Activated T-cell treated with anti-CD3 and anti-CD28 coated beads, Interleukin-2, amount 50 U/mL, for 24 hours (primary cell): ENCODE results near the gene CABP7.

Experiments used
- DNase-seq: peaks from one replicate; pipeline ENCODE4 v3.0.0-alpha.2; 2020
- H3K27ac Mint-ChIP-seq: 2 replicates; pipeline ENCODE4 v1.8.0; 2020; ENCODE audit warnings: mild to moderate bottlenecking, mixed read lengths
- H3K27me3 Mint-ChIP-seq: 2 replicates; pipeline ENCODE4 v1.8.0; 2020; ENCODE audit warnings: mixed read lengths
- H3K36me3 Mint-ChIP-seq: 2 replicates; pipeline ENCODE4 v1.8.0; 2020; ENCODE audit warnings: low read depth, mixed read lengths
- H3K4me1 Mint-ChIP-seq: 2 replicates; pipeline ENCODE4 v1.8.0; 2020; ENCODE audit warnings: low read depth, mixed read lengths
- H3K4me3 Mint-ChIP-seq: 2 replicates; pipeline ENCODE4 v1.8.0; 2020; ENCODE audit warnings: mild to moderate bottlenecking, moderate library complexity, mixed read lengths
- H3K9me3 Mint-ChIP-seq: 2 replicates; pipeline ENCODE4 v1.8.0; 2020; ENCODE audit warnings: mixed read lengths

CABP7 gene

GRCh38 chr22:29719899-29720645, at the start of gene CABP7:
TSS of gene CABP7 (plus strand) at chr22:29720003. CDS start at chr22:29720425, 422 bp downstream.
- Mint-ChIP-seq H3K27me3 (peaks cover 56% of the 10 kb centered on the region), H3K9me3 (no peaks in the 10 kb centered on the region), H3K27ac (no peak within 1 kb of the TSS), H3K4me1 (peaks cover 3% of the 10 kb centered on the region), H3K36me3 (no peaks in the 10 kb centered on the region), H3K4me3 (no peak within 1 kb of the TSS)
- DNase-seq, result no peak

GRCh38 chr22:29670626-29671025, 49.2 kb upstream of the CABP7 start:
- Mint-ChIP-seq H3K27me3 (no peaks in the 10 kb centered on the region), H3K36me3 (peaks cover 79% of the 10 kb centered on the region), H3K4me1 (no peaks in the 10 kb centered on the region), H3K9me3 (no peaks in the 10 kb centered on the region), H3K4me3 (no peak overlapping the region), H3K27ac (no peak overlapping the region)
- no peak for DNase-seq

- Mint-ChIP-seq H3K36me3 (peaks cover 86% of the 10 kb centered on the region), H3K4me1 (no peaks in the 10 kb centered on the region), H3K27ac (peak overlapping the region; percentile 32), H3K4me3 (no peak overlapping the region), H3K9me3 (no peaks in the 10 kb centered on the region), H3K27me3 (no peaks in the 10 kb centered on the region)
- no peak for DNase-seq
Measured at GRCh38 chr22:29673361-29674066, 46.3 kb upstream of the CABP7 start.

GRCh38 chr22:29674121-29674520, 45.7 kb upstream of the CABP7 start:
- no peak overlapping the region for H3K27ac Mint-ChIP-seq
- H3K9me3 Mint-ChIP-seq, result no peaks in the 10 kb centered on the region
- no peaks in the 10 kb centered on the region for H3K4me1 Mint-ChIP-seq
- DNase-seq, result no peak
- H3K27me3 Mint-ChIP-seq, result no peaks in the 10 kb centered on the region
- no peak overlapping the region for H3K4me3 Mint-ChIP-seq
- H3K36me3 Mint-ChIP-seq, result peaks cover 86% of the 10 kb centered on the region

GRCh38 chr22:29679316-29679715, 40.5 kb upstream of the CABP7 start:
- Mint-ChIP-seq H3K36me3 (peaks cover 98% of the 10 kb centered on the region), H3K4me3 (no peak overlapping the region), H3K9me3 (no peaks in the 10 kb centered on the region), H3K27ac (no peak overlapping the region), H3K27me3 (no peaks in the 10 kb centered on the region), H3K4me1 (no peaks in the 10 kb centered on the region)
- DNase-seq, result no peak

GRCh38 chr22:29683536-29683935, 36.3 kb upstream of the CABP7 start:
- H3K27me3 Mint-ChIP-seq, result no peaks in the 10 kb centered on the region
- no peak for DNase-seq

GRCh38 chr22:29684244-29684643, 35.6 kb upstream of the CABP7 start:
- Mint-ChIP-seq H3K4me3 (no peak overlapping the region), H3K4me1 (no peaks in the 10 kb centered on the region), H3K27ac (no peak overlapping the region), H3K9me3 (no peaks in the 10 kb centered on the region), H3K36me3 (peaks cover 82% of the 10 kb centered on the region), H3K27me3 (no peaks in the 10 kb centered on the region)
- no peak for DNase-seq

More at GRCh38 chr22:29683536-29683935, 36.3 kb upstream of the CABP7 start:
- no peak overlapping the region for H3K27ac Mint-ChIP-seq
- H3K4me3 Mint-ChIP-seq, result no peak overlapping the region
- no peaks in the 10 kb centered on the region for H3K4me1 Mint-ChIP-seq
- no peaks in the 10 kb centered on the region for H3K9me3 Mint-ChIP-seq
- peaks cover 85% of the 10 kb centered on the region for H3K36me3 Mint-ChIP-seq

GRCh38 chr22:29689206-29689879, 30.5 kb upstream of the CABP7 start:
- no peak overlapping the region for H3K27ac Mint-ChIP-seq
- no peaks in the 10 kb centered on the region for H3K27me3 Mint-ChIP-seq
- no peaks in the 10 kb centered on the region for H3K9me3 Mint-ChIP-seq
- no peak for DNase-seq
- no peak overlapping the region for H3K4me3 Mint-ChIP-seq
- H3K36me3 Mint-ChIP-seq, result peaks cover 54% of the 10 kb centered on the region
- no peaks in the 10 kb centered on the region for H3K4me1 Mint-ChIP-seq

GRCh38 chr22:29689880-29690213, 30.0 kb upstream of the CABP7 start:
- Mint-ChIP-seq H3K4me1 (no peaks in the 10 kb centered on the region), H3K27ac (no peak overlapping the region), H3K4me3 (no peak overlapping the region), H3K27me3 (no peaks in the 10 kb centered on the region), H3K9me3 (no peaks in the 10 kb centered on the region), H3K36me3 (peaks cover 54% of the 10 kb centered on the region)
- peak; percentile 56 for DNase-seq

- H3K9me3 Mint-ChIP-seq, result no peaks in the 10 kb centered on the region
- H3K27me3 Mint-ChIP-seq, result no peaks in the 10 kb centered on the region
- no peak overlapping the region for H3K4me3 Mint-ChIP-seq
- H3K27ac Mint-ChIP-seq, result no peak overlapping the region
- no peak for DNase-seq
- no peaks in the 10 kb centered on the region for H3K4me1 Mint-ChIP-seq
- peaks cover 59% of the 10 kb centered on the region for H3K36me3 Mint-ChIP-seq
Measured at GRCh38 chr22:29690476-29690875, 29.3 kb upstream of the CABP7 start.

- no peak for DNase-seq
- no peak overlapping the region for H3K27ac Mint-ChIP-seq
- H3K36me3 Mint-ChIP-seq, result peaks cover 58% of the 10 kb centered on the region
- no peaks in the 10 kb centered on the region for H3K9me3 Mint-ChIP-seq
- H3K4me3 Mint-ChIP-seq, result no peak overlapping the region
- H3K27me3 Mint-ChIP-seq, result no peaks in the 10 kb centered on the region
- H3K4me1 Mint-ChIP-seq, result no peaks in the 10 kb centered on the region
Measured at GRCh38 chr22:29691636-29692326, 28.0 kb upstream of the CABP7 start.

- Mint-ChIP-seq H3K4me3 (no peak overlapping the region), H3K36me3 (peaks cover 57% of the 10 kb centered on the region), H3K27me3 (no peaks in the 10 kb centered on the region), H3K9me3 (no peaks in the 10 kb centered on the region), H3K4me1 (no peaks in the 10 kb centered on the region), H3K27ac (no peak overlapping the region)
- DNase-seq, result no peak
Measured at GRCh38 chr22:29692327-29692640, 27.5 kb upstream of the CABP7 start.

- Mint-ChIP-seq H3K27me3 (no peaks in the 10 kb centered on the region), H3K36me3 (peaks cover 62% of the 10 kb centered on the region), H3K27ac (no peak overlapping the region), H3K4me1 (no peaks in the 10 kb centered on the region), H3K4me3 (no peak overlapping the region), H3K9me3 (no peaks in the 10 kb centered on the region)
- no peak for DNase-seq
Measured at GRCh38 chr22:29693161-29693560, 26.6 kb upstream of the CABP7 start.

- Mint-ChIP-seq H3K36me3 (peaks cover 59% of the 10 kb centered on the region), H3K4me3 (no peak overlapping the region), H3K4me1 (no peaks in the 10 kb centered on the region), H3K27ac (no peak overlapping the region), H3K27me3 (no peaks in the 10 kb centered on the region), H3K9me3 (no peaks in the 10 kb centered on the region)
- no peak for DNase-seq
Measured at GRCh38 chr22:29693671-29694070, 26.1 kb upstream of the CABP7 start.
